OCI-LY7 (cell line): ENCODE data around the gene SEC22C.

Experiments used
- EZH2phosphoT487 ChIP-seq: fragments of 200-600 bp; sonication (generic); IDR thresholded peaks from 2 replicates; pipeline ENCODE4 v1.6.1; 2018; ENCODE audit warnings: low read depth, borderline replicate concordance, mild to moderate bottlenecking, mixed run types, antibody characterized with exemption, low read length, moderate library complexity, mixed read lengths
- TF ChIP-seq, protein P1 (sequence below): fragments of 200-600 bp; sonication (generic); conservative IDR thresholded peaks from 2 replicates; pipeline ENCODE4 v1.5.1; 2014; ENCODE audit warnings: mild to moderate bottlenecking, antibody characterized with exemption, low read length, moderate library complexity, mixed read lengths

GRCh38 chr3:42513121-42513520 lies 68.6 kb downstream of the SEC22C start:
- TF ChIP-seq, protein P1, sequence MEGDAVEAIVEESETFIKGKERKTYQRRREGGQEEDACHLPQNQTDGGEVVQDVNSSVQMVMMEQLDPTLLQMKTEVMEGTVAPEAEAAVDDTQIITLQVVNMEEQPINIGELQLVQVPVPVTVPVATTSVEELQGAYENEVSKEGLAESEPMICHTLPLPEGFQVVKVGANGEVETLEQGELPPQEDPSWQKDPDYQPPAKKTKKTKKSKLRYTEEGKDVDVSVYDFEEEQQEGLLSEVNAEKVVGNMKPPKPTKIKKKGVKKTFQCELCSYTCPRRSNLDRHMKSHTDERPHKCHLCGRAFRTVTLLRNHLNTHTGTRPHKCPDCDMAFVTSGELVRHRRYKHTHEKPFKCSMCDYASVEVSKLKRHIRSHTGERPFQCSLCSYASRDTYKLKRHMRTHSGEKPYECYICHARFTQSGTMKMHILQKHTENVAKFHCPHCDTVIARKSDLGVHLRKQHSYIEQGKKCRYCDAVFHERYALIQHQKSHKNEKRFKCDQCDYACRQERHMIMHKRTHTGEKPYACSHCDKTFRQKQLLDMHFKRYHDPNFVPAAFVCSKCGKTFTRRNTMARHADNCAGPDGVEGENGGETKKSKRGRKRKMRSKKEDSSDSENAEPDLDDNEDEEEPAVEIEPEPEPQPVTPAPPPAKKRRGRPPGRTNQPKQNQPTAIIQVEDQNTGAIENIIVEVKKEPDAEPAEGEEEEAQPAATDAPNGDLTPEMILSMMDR: no peak
- no peak for TF ChIP-seq EZH2phosphoT487
